ENCODE results near the gene OR10A3. TPM values are rescaled to one million over a fixed set of nuclear protein-coding genes. Genes with fewer than 3 reads are reported as not detected.

Gene OR10A3
- polyA plus RNA-seq, 6 donors from 2014 or later: not detected

- Mint-ChIP-seq H3K4me3 (no peak overlapping the region), H3K4me1 (no peaks in the 10 kb centered on the region), H3K36me3 (no peaks in the 10 kb centered on the region), H3K27ac (no peak overlapping the region), H3K9me3 (no peaks in the 10 kb centered on the region), H3K27me3 (peaks cover 26 to 42% (median 37%) of the 10 kb centered on the region in 3 donors)
- ATAC-seq (ENCODE audit: low read depth in 2 of 2) (no peak), DNase-seq (no peak)
Observed at GRCh38 chr11:7911011-7911410, 30.5 kb downstream of the OR10A3 start.

GRCh38 chr11:7910286-7910788, 31.2 kb downstream of the OR10A3 start:
- Mint-ChIP-seq H3K36me3 (no peaks in the 10 kb centered on the region), H3K9me3 (no peaks in the 10 kb centered on the region), H3K27me3 (peaks cover 27 to 48% (median 41%) of the 10 kb centered on the region in 3 donors), H3K4me3 (no peak overlapping the region), H3K27ac (no peak overlapping the region), H3K4me1 (no peaks in the 10 kb centered on the region)
- DNase-seq (no peak), ATAC-seq (ENCODE audit: low read depth in 2 of 2) (no peak)

GRCh38 chr11:7909585-7910285, 31.8 kb downstream of the OR10A3 start:
- H3K4me3 Mint-ChIP-seq: no peak overlapping the region
- no peaks in the 10 kb centered on the region for H3K36me3 Mint-ChIP-seq
- DNase-seq (no peak), ATAC-seq (ENCODE audit: low read depth in 2 of 2) (no peak)
- H3K9me3 Mint-ChIP-seq: no peaks in the 10 kb centered on the region
- H3K4me1 Mint-ChIP-seq: no peaks in the 10 kb centered on the region
- peaks cover 27 to 47% (median 43%) of the 10 kb centered on the region in 3 donors for H3K27me3 Mint-ChIP-seq
- H3K27ac Mint-ChIP-seq: no peak overlapping the region

GRCh38 chr11:7907121-7907520, 34.4 kb downstream of the OR10A3 start:
- no peak overlapping the region for H3K27ac Mint-ChIP-seq
- DNase-seq (no peak), ATAC-seq (ENCODE audit: low read depth in 2 of 2) (no peak)
- H3K9me3 Mint-ChIP-seq: peaks cover 0 to 2% (median 0%) of the 10 kb centered on the region in 7 donors
- H3K4me1 Mint-ChIP-seq: no peaks in the 10 kb centered on the region
- no peaks in the 10 kb centered on the region for H3K36me3 Mint-ChIP-seq
- peaks cover 31 to 68% (median 55%) of the 10 kb centered on the region in 3 donors for H3K27me3 Mint-ChIP-seq
- no peak overlapping the region for H3K4me3 Mint-ChIP-seq

GRCh38 chr11:7906481-7906880, 35.0 kb downstream of the OR10A3 start:
- H3K4me3 Mint-ChIP-seq: no peak overlapping the region
- H3K36me3 Mint-ChIP-seq: no peaks in the 10 kb centered on the region
- ATAC-seq (ENCODE audit: low read depth in 2 of 2) (no peak), DNase-seq (no peak)
- H3K9me3 Mint-ChIP-seq: peaks cover 0 to 2% (median 0%) of the 10 kb centered on the region in 7 donors
- H3K4me1 Mint-ChIP-seq: no peaks in the 10 kb centered on the region
- H3K27me3 Mint-ChIP-seq: peaks cover 35 to 68% (median 51%) of the 10 kb centered on the region in 3 donors
- H3K27ac Mint-ChIP-seq: no peak overlapping the region

- H3K27ac Mint-ChIP-seq: no peak overlapping the region
- H3K27me3 Mint-ChIP-seq: peaks cover 35 to 72% (median 53%) of the 10 kb centered on the region in 3 donors
- peaks cover 0 to 2% (median 0%) of the 10 kb centered on the region in 7 donors for H3K9me3 Mint-ChIP-seq
- ATAC-seq (ENCODE audit: low read depth in 2 of 2) (no peak), DNase-seq (no peak)
- H3K4me3 Mint-ChIP-seq: no peak overlapping the region
- no peaks in the 10 kb centered on the region for H3K36me3 Mint-ChIP-seq
- H3K4me1 Mint-ChIP-seq: no peaks in the 10 kb centered on the region
Observed at GRCh38 chr11:7905961-7906429, 35.5 kb downstream of the OR10A3 start.

GRCh38 chr11:7905549-7905948, 36.0 kb downstream of the OR10A3 start:
- Mint-ChIP-seq H3K36me3 (no peaks in the 10 kb centered on the region), H3K27ac (no peak overlapping the region), H3K27me3 (peaks cover 34 to 75% (median 52%) of the 10 kb centered on the region in 3 donors), H3K4me3 (no peak overlapping the region), H3K9me3 (peaks cover 0 to 2% (median 0%) of the 10 kb centered on the region in 7 donors), H3K4me1 (no peaks in the 10 kb centered on the region)
- no peak for ATAC-seq (ENCODE audit: low read depth in 2 of 2)
- no peak for DNase-seq

- H3K27me3 Mint-ChIP-seq: peaks cover 29 to 69% (median 45%) of the 10 kb centered on the region in 3 donors
- H3K36me3 Mint-ChIP-seq: peaks cover 0 to 4% of the 10 kb centered on the region in 2 donors
- peaks cover 0 to 3% (median 0%) of the 10 kb centered on the region in 7 donors for H3K9me3 Mint-ChIP-seq
- DNase-seq (no peak), ATAC-seq (ENCODE audit: low read depth in 2 of 2) (no peak)
- no peak overlapping the region for H3K4me3 Mint-ChIP-seq
- H3K4me1 Mint-ChIP-seq: no peaks in the 10 kb centered on the region
- H3K27ac Mint-ChIP-seq: no peak overlapping the region
Observed at GRCh38 chr11:7904917-7905316, 36.6 kb downstream of the OR10A3 start.

GRCh38 chr11:7903940-7904339, 37.6 kb downstream of the OR10A3 start:
- no peak for DNase-seq
- H3K36me3 Mint-ChIP-seq: peaks cover 0 to 13% of the 10 kb centered on the region in 2 donors
- H3K4me1 Mint-ChIP-seq: no peaks in the 10 kb centered on the region
- ATAC-seq (ENCODE audit: low read depth in 2 of 2): no peak
- no peak overlapping the region for H3K27ac Mint-ChIP-seq
- peaks cover 26 to 66% (median 42%) of the 10 kb centered on the region in 3 donors for H3K27me3 Mint-ChIP-seq
- H3K9me3 Mint-ChIP-seq: peaks cover 0 to 10% (median 4%) of the 10 kb centered on the region in 7 donors
- no peak overlapping the region for H3K4me3 Mint-ChIP-seq

- H3K4me3 Mint-ChIP-seq: no peak overlapping the region
- H3K36me3 Mint-ChIP-seq: peaks cover 0 to 15% of the 10 kb centered on the region in 2 donors
- DNase-seq (no peak), ATAC-seq (ENCODE audit: low read depth in 2 of 2) (no peak)
- peaks cover 0 to 21% (median 7%) of the 10 kb centered on the region in 7 donors for H3K9me3 Mint-ChIP-seq
- no peaks in the 10 kb centered on the region for H3K4me1 Mint-ChIP-seq
- peaks cover 17 to 54% (median 38%) of the 10 kb centered on the region in 3 donors for H3K27me3 Mint-ChIP-seq
- H3K27ac Mint-ChIP-seq: no peak overlapping the region
Observed at GRCh38 chr11:7901319-7901854, 40.1 kb downstream of the OR10A3 start.

GRCh38 chr11:7900686-7901085, 40.8 kb downstream of the OR10A3 start:
- Mint-ChIP-seq H3K27me3 (peaks cover 13 to 49% (median 31%) of the 10 kb centered on the region in 3 donors), H3K4me3 (no peak overlapping the region), H3K9me3 (peaks cover 0 to 22% (median 8%) of the 10 kb centered on the region in 7 donors), H3K27ac (no peak overlapping the region), H3K36me3 (peaks cover 0 to 15% of the 10 kb centered on the region in 2 donors), H3K4me1 (no peaks in the 10 kb centered on the region)
- ATAC-seq (ENCODE audit: low read depth in 2 of 2): no peak
- no peak for DNase-seq

- Mint-ChIP-seq H3K27me3 (peaks cover 13 to 40% (median 28%) of the 10 kb centered on the region in 3 donors), H3K4me3 (no peak overlapping the region), H3K9me3 (peaks cover 0 to 29% (median 13%) of the 10 kb centered on the region in 7 donors), H3K27ac (no peak overlapping the region), H3K4me1 (no peaks in the 10 kb centered on the region), H3K36me3 (peaks cover 6 to 21% of the 10 kb centered on the region in 2 donors)
- DNase-seq (no peak), ATAC-seq (ENCODE audit: low read depth in 2 of 2) (no peak)
Observed at GRCh38 chr11:7899418-7899817, 42.1 kb downstream of the OR10A3 start.

- H3K9me3 Mint-ChIP-seq: peaks cover 0 to 29% (median 13%) of the 10 kb centered on the region in 7 donors
- peaks cover 6 to 21% of the 10 kb centered on the region in 2 donors for H3K36me3 Mint-ChIP-seq
- DNase-seq (no peak), ATAC-seq (ENCODE audit: low read depth in 2 of 2) (no peak)
- H3K27ac Mint-ChIP-seq: no peak overlapping the region
- peaks cover 13 to 33% (median 22%) of the 10 kb centered on the region in 3 donors for H3K27me3 Mint-ChIP-seq
- H3K4me1 Mint-ChIP-seq: no peaks in the 10 kb centered on the region
- H3K4me3 Mint-ChIP-seq: no peak overlapping the region
Observed at GRCh38 chr11:7898666-7899283, 42.7 kb downstream of the OR10A3 start.

Measured in naive B cell (primary cell).